ENCODE measurements around the gene OPN4.

GRCh38 chr10:86707505-86707904 is 53.2 kb downstream of the OPN4 start:
- TF ChIP-seq CTCF (IDR thresholded peaks at IDR 0.05): no peak
- no peak for TF ChIP-seq POLR2A (IDR thresholded peaks at IDR 0.05)

Data from upper lobe of left lung (tissue), 4 donors.